GM18861 (cell line): ENCODE data around the gene LRRC70.
"Not testable (repeated sequence)": the region's sequence is repeated elsewhere in the genome, so short reads cannot be mapped to it uniquely, and the experiment has no call there.

ENCODE experiments used
- ATAC-seq: cut with Tn5 transposase; IDR thresholded peaks from one replicate; pipeline ENCODE4 v1.9.1; 2021; ENCODE audit not compliant: unreplicated experiment

Gene LRRC70, protein sequence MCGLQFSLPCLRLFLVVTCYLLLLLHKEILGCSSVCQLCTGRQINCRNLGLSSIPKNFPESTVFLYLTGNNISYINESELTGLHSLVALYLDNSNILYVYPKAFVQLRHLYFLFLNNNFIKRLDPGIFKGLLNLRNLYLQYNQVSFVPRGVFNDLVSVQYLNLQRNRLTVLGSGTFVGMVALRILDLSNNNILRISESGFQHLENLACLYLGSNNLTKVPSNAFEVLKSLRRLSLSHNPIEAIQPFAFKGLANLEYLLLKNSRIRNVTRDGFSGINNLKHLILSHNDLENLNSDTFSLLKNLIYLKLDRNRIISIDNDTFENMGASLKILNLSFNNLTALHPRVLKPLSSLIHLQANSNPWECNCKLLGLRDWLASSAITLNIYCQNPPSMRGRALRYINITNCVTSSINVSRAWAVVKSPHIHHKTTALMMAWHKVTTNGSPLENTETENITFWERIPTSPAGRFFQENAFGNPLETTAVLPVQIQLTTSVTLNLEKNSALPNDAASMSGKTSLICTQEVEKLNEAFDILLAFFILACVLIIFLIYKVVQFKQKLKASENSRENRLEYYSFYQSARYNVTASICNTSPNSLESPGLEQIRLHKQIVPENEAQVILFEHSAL

DNA sequence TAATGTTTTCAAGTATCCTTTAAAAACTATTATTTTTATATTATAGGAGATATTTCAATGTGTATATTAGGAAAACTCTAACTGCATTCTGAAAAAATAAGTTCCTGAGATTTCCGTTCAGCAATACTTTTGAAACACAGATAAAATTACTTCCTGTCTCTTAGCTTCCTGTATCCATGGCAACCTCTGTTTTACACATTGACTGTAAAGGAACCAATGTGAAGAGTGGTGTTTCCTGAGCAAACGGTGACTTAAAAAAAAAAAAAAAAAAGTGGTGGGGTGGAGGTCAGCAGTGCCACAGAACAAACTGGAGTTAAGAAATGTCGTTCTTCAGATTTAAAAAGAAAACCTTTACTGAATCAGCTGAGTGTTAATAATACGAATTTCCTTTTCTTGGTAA lies at the start of gene LRRC70:
LRRC70 (plus strand) TSS at position 280 of the 400 bp plus-strand sequence. CDS start 620 bp downstream, outside the sequence.
- peak; percentile 98 for ATAC-seq

DNA sequence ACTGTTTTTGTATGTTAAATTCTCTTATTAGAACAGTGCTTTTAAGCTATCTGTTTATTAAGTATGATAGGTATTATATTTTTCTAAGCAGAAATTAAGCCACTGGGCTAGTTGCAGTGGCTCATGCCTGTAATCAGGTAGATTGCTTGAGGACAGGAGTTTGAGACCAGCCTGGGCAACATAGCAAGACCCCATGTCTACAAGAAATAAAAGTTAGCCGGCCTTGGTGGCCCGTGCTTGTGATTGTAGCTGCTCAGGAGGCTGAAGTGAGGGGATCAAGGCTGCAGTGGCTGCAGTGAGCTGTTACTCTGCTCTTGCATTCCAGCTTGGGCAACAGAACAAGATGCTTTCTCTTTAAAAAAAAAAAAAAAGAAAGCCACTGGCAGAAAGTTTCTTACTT lies 45.0 kb upstream of the LRRC70 start:
- no peak for ATAC-seq

DNA sequence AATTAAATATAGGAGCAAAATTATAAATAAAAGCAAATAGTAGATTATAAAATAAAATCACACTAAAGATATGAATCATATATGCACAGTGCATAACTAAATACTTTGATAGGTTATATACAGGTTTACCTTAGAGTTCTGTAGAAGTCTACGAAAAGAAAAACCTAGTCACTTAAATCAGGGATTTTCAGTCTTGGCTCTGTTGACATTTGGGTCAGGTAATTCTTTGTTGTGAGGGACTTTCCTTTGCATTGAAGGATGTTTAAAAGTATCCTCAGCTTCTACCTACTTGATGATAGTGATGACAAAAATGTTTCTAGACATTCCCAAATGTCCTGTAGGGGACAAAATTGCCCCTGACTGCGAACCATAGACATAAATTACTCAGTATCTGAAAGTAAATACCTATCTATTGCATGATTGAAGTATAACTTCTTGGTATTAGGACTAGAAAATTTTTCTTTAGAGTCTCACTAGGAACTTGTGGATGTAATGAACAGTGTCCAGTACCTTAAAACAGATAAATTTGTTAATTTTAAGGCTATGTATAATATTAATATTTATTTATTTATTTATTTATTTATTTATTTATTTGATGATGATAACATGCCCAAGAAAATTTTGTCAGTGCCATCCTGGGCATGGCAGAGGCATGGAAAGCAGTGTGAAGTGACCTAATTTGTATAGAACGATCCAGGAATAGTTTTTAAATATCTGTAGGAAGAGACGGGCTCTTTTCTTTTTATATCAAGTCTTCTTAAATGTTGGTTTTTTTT lies 44.0 kb upstream of the LRRC70 start:
- ATAC-seq: no peak

DNA sequence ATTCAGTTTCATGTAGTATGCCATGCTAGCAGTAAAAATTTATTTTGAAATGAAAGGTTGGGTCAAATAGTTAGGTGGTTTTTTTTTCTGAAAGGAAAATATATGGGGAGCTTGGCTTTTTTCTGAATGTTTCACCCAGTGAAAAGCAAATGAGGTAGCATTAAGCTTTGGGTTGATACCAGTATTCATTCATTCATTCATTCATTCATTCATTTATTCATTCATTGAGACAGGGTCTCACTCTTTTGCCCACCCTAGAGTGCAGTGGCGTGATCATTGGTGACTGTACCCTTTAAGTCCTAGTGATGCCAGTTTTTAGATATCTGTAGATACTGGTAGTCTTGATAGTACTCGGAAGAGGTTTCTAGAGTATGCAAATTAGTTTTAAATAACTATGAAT lies 42.4 kb upstream of the LRRC70 start:
- no peak for ATAC-seq

DNA sequence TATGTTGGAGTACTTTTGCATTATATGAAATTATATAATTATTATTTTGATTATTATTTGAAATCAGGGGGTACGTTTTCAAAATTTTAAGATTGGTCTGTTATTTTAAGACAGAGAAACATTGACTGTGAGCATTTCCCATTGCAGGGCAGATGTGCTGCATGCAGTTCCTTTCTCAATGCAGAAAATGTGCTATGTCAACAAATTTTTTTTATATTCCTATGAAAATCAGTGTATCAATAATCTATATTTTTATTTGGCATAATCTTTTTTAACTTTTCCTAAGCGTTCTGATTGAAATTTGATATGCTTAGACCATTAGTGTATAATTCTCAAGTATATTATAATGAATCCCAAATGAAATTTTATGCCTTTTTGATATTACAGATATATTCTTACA lies 41.8 kb upstream of the LRRC70 start:
- no peak for ATAC-seq

DNA sequence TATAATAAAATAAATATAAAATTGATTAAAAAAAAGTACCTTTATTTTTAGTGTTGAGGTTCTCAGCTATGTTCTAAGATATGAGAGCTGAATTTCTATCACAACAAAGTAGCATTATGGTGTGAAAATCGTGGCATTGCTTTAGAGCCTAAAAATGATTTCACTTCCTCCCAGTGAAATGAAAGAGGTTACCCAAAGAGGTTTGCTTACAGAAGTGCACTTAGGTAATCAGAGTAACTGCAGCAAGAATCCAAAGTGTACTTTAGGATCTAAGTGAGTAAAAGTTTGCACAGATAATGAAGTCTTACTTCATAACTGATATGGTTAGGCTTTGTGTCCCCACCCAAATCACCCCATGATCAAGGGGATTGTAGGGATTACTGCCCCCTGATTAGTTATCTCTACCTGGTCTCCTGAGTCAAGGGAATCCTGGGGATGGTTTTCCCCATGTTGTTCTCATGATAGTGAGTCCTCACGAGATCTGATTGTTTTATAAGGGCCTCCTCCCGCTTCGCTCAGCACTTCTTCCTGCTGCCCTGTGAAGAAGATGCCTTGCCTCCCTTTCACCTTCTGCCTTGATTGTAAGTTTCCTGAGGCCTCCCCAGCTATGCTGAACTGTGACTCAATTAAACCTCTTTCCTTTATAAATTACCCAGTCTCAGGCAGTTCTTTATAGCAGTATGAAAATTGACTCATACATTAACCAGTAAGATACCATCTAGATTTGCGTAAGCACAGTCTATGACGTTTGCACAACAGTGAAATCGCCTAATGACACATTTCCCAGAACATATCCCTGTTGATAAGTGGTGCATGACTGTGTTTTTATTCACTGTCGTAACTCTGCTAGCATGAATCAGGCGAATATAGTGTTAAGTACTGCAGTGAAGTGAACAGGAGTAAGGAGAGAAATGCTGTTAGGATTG lies 40.3 kb upstream of the LRRC70 start:
- no peak for ATAC-seq

DNA sequence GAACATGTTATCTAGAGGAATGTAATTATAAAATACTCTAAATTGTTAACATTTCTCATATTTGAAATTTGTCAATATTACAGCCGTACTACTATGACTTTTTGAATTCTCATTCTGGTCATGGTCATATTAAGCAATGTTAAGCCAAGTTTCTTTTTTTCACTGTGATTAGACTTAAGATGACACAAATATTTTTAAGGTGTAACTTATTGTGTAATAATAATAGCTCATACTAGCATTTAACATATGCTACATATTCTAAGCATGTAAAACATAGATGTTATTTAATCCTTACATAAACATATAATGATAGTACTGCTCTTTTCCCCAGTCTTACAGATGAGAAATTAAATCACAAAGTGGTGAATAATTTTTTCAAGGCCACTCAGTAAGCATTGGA lies 35.9 kb upstream of the LRRC70 start:
- ATAC-seq: no peak

DNA sequence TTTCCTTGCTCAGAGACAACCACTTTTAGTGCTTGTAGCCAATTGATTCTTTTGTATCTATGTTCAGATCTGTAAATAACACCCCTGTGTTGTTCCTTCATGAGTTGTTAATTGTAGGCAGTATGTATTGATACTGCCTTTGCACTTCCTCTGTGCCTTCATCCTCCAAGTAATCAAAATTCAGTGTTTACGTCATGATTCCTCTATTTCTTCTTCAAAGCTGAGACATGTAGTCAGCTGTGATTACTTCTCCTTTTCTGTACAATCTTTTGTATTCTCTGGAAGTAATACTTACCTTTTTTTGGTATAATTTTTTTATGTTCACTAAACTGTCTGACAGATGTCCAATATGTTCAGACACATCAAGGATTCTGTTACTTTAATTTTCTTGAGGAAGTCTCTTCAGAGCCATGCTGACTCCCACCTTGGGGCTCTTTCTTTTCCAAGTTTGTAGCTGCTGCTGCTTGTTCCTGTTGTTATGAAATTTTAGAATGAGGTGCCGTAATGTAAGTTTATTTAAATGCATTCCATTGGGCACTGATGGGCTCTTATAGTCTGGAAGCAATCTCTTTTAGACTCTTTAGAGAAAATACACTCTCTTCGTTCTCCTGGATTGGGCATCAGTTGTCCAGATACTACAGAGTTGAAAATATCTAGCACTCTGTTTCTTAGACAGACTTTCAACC lies 30.5 kb upstream of the LRRC70 start:
- no peak for ATAC-seq

DNA sequence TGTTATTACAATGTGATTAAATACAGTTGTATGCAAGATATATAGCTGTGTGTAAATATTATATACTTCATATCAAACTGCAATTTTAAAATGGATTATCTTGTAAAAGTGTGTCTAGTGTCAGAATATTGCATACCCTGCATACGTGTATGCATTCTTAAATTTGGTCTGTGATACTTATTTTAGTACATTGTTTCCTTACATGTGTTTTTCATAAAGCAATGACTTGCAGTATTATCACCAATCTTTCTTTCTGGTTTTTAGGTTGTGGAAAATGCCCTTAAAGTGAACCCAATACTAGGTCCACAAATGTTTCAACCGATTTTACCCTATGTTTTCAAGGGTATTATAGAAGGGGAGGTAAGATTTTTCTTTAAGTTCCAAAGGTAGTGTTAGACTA lies 28.5 kb upstream of the LRRC70 start:
- no peak for ATAC-seq

DNA sequence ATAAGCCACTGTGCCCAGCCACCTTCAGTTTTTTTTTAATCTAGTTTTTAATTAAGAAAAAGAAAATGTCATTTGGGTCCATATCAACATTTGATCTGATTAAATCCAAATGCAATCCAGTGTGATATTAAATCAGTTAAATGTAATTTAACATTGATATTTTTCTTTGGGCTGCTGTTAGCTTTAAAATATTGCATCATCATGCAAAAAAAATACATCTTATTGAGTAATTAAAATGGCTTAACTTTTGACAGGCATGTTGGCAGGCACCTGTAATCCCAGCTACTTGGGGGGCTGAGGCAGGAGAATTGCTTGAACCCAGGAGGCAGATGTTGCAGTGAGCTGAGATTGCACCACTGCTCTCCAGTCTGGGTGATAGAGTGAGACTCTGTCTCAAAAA lies 22.7 kb upstream of the LRRC70 start:
- no peak for ATAC-seq

DNA sequence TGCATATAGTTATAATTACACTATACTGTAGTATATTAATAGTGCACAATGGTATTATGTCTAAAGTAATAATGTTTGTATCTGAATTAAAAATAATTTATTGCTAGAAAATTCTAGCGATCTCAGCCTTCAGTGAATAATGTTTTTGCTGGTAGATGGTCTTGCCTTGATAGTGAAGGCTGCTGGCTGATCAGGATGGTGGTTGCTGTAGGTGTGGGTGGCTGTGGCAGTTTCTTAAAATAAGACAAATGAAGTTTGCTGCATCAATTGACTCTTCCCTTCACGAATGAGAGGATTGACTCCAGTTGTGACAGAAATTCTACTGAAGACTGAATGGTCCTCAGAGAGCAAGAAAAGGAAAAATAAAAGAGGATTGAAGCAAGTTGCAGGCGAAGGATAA lies 19.7 kb upstream of the LRRC70 start:
- no peak for ATAC-seq

DNA sequence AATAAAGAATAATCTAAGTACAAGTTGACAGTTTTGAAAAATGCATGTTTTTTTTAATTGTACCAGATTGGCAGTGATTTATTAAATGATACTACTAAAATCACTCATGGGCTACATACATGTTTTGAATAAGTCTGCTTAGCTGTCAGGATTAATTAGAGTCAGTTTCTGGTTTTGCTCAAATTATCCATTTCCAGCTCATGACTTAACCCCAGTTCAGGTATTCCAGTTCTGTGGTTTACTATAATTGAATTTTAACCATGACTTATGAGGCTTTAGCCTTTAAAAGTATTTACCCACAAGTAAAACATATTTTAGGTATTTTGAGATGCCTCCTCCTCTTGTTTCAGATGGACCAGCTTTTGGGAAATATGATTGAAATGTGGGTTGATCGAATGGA lies 17.8 kb upstream of the LRRC70 start:
- ATAC-seq: no peak

DNA sequence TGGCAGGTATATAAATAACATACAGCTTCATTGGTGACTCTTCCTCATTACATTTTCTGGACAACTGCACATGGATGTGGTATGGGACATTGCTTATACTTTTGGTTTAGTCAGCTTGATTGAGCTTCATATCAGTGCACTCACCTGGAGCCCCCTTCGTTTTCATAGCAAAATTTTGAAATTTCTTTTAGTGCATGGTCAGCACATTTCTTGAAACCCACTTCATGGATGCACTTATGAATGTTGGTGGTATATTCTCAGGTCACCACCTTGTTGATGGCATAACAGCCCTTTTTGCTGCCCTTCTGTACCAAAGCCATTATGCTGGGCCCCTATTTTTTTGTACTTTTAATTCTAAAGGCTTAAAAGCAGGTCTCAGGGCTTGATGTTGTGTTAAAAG lies 16.7 kb upstream of the LRRC70 start:
- no peak for ATAC-seq

DNA sequence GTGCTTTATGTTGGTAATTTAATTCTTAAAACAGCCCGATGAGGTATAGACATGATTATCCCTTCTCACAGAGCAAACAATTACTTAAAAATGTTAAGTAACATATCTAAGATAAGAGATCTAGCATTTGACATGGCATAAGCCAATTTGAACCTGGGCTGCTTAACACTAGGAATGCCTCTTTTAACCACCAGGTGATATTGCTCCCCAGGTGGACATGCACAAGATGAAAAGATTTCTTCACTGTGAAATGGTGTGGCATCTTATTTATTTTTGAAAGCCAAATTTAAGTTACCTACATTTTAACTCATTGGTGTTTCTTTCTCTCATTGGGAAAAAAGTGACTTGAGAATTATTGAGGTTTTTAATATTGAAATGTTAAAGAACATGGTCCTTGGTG lies 15.8 kb upstream of the LRRC70 start:
- ATAC-seq: no peak

DNA sequence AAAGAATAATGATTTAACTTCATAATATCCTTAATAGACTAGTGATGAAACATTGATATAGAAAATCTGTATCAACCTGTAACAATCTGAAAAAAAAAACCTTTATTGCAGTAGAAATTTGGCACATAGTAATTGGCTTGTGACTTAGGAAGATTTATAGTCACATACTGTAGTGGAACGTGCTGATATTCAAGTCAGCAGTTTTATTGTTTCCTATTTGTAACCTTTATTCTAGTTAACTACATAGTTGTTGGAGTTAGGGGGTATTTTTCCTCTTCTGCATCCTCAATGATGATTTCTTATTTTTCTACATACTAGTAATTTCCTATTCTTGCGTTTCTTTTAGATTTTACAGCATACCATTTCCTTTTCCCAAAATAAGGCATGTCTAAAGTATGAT lies 14.5 kb upstream of the LRRC70 start:
- ATAC-seq: no peak

DNA sequence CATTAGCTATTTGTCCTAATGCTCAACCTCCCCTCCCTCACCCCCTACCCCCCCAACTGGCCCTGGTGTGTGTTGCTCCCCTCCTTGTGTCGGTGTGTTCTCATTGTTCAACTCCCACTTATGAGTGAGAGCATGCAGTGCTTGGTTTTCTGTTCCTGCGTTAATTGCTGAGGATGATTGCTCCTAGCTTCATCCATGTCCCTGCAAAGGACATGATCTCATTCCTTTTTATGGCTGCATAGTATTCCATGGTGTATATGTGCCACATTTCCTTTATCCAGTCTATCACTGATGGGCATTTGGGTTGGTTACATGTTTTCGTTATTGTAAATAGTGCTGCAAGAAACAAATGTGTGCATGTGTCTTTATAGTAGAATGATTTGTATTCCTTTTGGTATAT lies 12.9 kb upstream of the LRRC70 start:
- not testable (repeated sequence) for ATAC-seq

DNA sequence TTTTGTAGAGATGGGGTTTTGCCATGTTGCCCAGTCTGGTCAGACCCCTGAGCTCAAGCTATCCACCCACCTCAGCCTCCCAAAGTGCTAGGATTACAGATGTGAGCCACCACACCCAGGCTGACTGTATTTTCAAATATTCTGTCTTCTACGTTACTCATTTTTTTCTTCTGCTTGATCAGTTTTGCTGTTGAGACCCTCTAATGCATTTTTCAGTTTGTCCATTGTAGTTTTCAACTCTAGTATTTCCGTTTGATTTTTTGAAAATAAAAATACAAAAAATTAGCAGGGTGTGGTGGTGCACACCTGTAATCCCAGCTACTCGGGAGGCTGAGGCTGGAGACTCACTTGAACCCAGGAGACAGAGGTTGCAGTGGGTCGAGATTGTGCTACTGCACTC lies 10.5 kb upstream of the LRRC70 start:
- no peak for ATAC-seq

DNA sequence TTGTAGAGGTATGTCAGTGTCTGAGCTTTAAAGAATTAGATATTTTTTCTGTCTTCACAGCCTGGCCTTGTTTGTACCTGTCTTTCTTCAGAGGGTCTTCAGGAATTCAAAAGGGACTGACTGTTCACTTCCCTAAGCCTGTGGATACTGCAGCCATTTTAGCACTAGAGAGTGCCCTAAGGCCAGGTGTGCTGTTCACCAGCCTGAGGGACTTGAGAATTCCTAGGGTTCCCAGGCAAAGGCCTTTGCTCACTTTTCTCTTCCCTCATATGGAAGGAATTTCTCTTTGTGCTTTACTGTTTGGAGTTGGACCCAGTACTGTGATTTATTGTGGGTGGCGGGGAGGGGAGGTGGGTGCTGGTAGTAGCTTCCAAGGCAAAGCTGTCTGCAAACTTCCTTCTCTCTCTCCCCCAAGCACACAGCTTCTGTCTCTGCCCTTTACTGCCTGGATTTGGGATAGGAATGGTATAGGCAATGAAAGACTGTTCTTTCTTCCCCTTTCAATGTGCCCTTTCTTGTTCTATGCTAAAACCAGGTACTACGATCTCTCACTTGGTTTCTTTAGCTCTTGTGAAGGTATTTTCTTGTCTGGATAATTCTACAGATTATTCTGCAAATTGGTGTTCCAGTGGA lies 9.7 kb upstream of the LRRC70 start:
- no peak for ATAC-seq

DNA sequence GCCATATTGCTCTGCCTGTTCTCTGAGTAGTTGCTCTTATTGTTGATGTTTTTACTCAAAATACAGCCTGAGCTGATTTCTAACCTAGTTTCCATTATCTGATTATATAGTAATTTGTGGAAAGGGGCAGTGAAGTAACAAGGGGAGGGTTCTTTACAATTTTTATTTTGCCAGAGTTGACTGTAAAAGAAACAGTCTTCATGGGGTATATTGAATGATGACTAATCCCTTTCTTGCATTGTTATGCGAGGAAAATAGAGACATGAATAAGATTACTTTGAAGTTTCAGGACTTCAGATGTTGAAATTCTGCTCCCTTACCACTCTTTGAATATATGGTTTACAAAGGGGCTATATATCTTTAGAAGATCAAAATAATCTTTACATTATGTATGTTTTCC lies 9.1 kb upstream of the LRRC70 start:
- no peak for ATAC-seq
